Stimulated activated CD8-positive, alpha-beta memory T cell treated with anti-CD3 and anti-CD28 coated beads, Interleukin-7, amount 100 ng/mL, for 48 hours (primary cell): ENCODE measurements around the gene DKC1.
"Not testable (repeated sequence)": the region's sequence is repeated elsewhere in the genome, so short reads cannot be mapped to it uniquely, and the experiment has no call there.

Experiments used
- DNase-seq, 2 donors: peaks; one replicate each; pipeline ENCODE4 v3.0.0-alpha.2; 2020; ENCODE audit warnings: low read depth in 1 of 2; ENCODE audit errors: extremely low read depth in 1 of 2

The DKC1 gene

DNA sequence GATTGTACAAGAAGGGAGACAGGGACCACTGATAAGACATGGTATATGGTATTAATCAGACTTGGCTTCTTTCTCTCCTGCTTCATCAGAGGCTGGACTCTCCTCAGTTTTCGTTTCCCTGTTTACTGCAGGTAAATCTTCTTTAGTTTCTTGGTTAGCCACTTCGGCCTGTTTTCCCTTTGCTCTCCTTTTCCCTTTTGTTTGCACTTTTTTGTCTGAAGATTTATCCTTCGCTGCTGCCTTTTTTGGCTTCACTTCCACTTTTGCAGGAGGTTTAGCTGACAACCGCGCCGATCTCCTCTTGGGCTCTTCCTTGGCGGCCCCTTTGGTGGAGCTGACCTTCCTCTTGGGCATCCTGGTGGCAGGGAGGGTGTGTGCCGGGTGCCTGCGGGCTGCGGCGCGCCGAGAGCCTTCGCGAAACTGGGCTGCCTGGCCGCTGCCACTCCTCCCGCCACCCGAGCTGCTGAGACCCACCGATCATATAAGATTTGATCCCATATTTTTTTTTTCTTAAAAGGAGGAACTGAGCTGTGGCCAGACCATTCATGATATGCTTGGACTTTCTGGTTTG lies 54.5 kb downstream of the DKC1 start:
- not testable (repeated sequence) for DNase-seq

DNA sequence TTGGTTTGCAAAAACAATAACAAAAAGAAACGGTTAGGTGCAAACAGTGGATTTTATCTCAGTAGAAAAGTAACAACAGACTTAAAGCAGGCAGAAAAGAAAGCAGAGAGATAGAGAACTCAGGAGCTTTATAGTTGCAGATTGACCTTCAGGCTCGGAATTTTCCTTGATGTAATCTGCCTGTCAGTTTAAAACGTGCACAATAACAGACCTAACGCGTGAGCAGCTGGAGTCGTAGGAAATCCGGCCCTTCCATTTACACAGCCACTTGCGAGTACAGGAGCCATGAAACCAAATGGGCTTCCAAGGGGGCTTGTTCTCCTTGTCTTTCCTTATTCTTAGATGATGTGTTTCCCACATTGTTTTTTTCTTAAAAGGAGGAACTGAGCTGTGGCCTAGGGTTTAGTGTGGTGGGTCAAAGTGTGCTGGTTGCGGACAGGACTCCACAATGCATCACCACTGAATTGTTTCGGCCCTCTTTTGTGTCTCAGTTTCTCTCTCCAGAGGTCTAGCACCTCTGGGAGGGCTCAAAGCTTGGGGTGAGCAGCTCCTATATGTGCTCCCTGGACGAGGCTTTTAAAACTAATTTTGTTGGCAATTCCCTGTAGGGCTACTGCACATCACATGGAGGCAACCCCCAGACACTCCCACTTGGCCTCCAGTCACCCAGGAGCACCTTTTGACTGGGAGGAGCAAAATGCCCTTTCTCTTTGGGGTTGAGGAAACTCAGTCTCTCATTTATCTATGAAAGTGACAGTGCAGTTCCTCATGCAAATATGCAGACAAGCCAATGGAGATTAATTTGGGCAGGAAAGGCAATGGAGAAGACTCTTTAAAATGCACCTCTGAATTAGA lies 56.5 kb downstream of the DKC1 start:
- no peak for DNase-seq

DNA sequence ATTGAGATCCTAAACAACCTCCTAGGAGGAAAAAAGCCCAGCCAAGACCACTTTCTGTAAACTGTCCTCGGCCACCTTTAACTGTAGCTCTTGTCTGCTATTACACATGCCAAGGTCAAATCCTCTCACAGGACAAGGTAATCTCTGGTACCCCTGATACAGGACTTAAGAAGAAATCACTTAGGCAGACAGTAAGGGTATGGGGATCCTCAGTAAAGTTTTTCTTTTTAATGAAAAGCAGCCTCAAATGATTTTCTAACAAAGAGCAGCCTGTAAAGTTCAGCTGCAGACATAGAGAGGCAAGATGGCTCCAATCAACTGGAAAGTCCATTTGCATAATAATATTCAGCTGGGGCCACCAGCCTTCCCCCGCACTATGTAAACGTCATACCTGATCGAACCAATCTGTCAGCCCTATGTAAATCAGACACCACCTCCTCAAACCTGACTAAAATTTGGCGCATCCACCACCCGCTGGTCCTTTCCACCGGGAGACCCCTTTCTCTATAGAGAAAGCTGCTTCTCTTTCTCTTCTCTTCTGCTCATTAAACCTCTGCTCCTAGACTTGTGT lies 57.2 kb downstream of the DKC1 start:
- DNase-seq, result no peak

GRCh38 chrX:154821523-154821922 lies 58.9 kb downstream of the DKC1 start:
- no peak for DNase-seq

- DNase-seq, result no peak
Measured at GRCh38 chrX:154822029-154822428, 59.4 kb downstream of the DKC1 start.

GRCh38 chrX:154824638-154825037 lies 62.0 kb downstream of the DKC1 start:
- DNase-seq, result no peak

GRCh38 chrX:154825586-154825985 lies 62.9 kb downstream of the DKC1 start:
- not testable (repeated sequence) for DNase-seq
